Measurements from ENCODE around the gene ATP6V1F. TPM values are rescaled to one million over a fixed set of nuclear protein-coding genes. Genes with fewer than 3 reads are reported as not detected.

Gene ATP6V1F
- total RNA-seq, 1 experiment from 2014 or later: 169 TPM

- Histone ChIP-seq H3K9me3 (ENCODE audit: insufficient read depth, low read depth) (no peaks in the 10 kb centered on the region), H3K4me1 (replicated peaks; ENCODE audit: insufficient read depth) (peaks cover 38% of the 10 kb centered on the region), H3K36me3 (ENCODE audit: low read depth) (no peaks in the 10 kb centered on the region), H3K27ac (no peak overlapping the region), H2AFZ (no peak overlapping the region), H3F3A (ENCODE audit: insufficient read depth, low read depth) (peaks cover 34% of the 10 kb centered on the region), H3K9me2 (ENCODE audit: insufficient read depth) (no peaks in the 10 kb centered on the region), H4K20me1 (ENCODE audit: insufficient read depth) (no peaks in the 10 kb centered on the region), H3K4me3 (no peak overlapping the region), H3K27me3 (ENCODE audit: insufficient read depth, low read depth) (no peaks in the 10 kb centered on the region), H3K79me2 (ENCODE audit: low read depth) (no peaks in the 10 kb centered on the region), H3K4me2 (no peak overlapping the region)
- ChIA-PET POLR2A (ENCODE audit: unreplicated experiment) (no interaction called here), CTCF (interaction anchor here (0.6 kb wide), 1 partner anchor 493 kb away, joined by 11 read pairs; no protein-coding TSS in a partner anchor)
- peak in 1 of 2 experiments; percentile 41 for DNase-seq
- intact Hi-C loops (cut with micrococcal nuclease; ENCODE audit: unreplicated experiment): no loop called here
- TF ChIP-seq CTCF (conservative IDR thresholded peaks at IDR 0.05): no peak
- no TSS peak for BruUV-seq (replicated peaks)
Observed at GRCh38 chr7:128871050-128871449, 8.4 kb downstream of the ATP6V1F start.

DNA sequence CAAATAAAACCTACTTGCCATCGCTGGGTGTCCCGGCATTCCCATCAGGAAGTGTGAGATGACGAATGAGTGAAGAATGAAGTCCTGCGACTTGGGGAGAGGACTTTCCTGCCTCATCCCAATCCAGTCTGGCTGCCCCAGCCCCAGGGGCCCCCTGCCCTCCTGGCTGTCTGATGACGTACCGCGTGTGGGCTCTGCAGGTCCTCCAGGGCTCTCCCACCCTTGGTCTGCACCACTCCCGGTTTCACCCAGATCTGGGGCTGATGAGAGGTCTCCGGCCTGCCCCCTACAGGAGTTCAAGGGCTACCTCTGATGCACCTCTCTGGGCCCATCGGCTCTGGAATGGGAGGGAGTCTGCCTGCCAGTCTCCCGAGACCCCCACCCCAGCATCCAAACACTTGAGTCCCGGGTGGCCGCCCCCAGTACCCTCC lies 9.8 kb downstream of the ATP6V1F start:
- Histone ChIP-seq H3K27ac (no peak overlapping the region), H3K4me1 (replicated peaks; ENCODE audit: insufficient read depth) (peaks cover 38% of the 10 kb centered on the region), H3K79me2 (ENCODE audit: low read depth) (no peaks in the 10 kb centered on the region), H3K9me2 (ENCODE audit: insufficient read depth) (no peaks in the 10 kb centered on the region), H3K4me3 (no peak overlapping the region), H3K27me3 (ENCODE audit: insufficient read depth, low read depth) (no peaks in the 10 kb centered on the region), H2AFZ (no peak overlapping the region), H3K4me2 (peak overlapping the region; percentile 48), H3K36me3 (ENCODE audit: low read depth) (no peaks in the 10 kb centered on the region), H4K20me1 (ENCODE audit: insufficient read depth) (no peaks in the 10 kb centered on the region), H3K9me3 (ENCODE audit: insufficient read depth, low read depth) (no peaks in the 10 kb centered on the region), H3F3A (ENCODE audit: insufficient read depth, low read depth) (peaks cover 28% of the 10 kb centered on the region)
- CTCF ChIA-PET: interaction anchor here (0.6 kb wide), 2 partner anchors 32 to 418 kb away, joined by 3 to 5 read pairs; no protein-coding TSS in a partner anchor
- POLR2A ChIA-PET (ENCODE audit: unreplicated experiment): interaction anchor here (0.6 kb wide), 1 partner anchor 44 kb away, joined by 4 read pairs; no protein-coding TSS in a partner anchor
- DNase-seq: peak; percentile 52 to 72
- TF ChIP-seq CTCF (conservative IDR thresholded peaks at IDR 0.05): peak; percentile 44; the same call in 1 of the 2 replicates
- TF ChIP-seq EZH2 (IDR thresholded peaks at IDR 0.05; ENCODE audit: low read depth): no peak
- no TSS peak for BruUV-seq (replicated peaks)
- intact Hi-C loops (cut with micrococcal nuclease; ENCODE audit: unreplicated experiment): no loop called here

GRCh38 chr7:128873234-128873633 lies 10.6 kb downstream of the ATP6V1F start:
- Histone ChIP-seq H3K27ac (no peak overlapping the region), H4K20me1 (ENCODE audit: insufficient read depth) (no peaks in the 10 kb centered on the region), H3F3A (ENCODE audit: insufficient read depth, low read depth) (peaks cover 22% of the 10 kb centered on the region), H2AFZ (no peak overlapping the region), H3K79me2 (ENCODE audit: low read depth) (no peaks in the 10 kb centered on the region), H3K4me1 (replicated peaks; ENCODE audit: insufficient read depth) (peaks cover 36% of the 10 kb centered on the region), H3K9me3 (ENCODE audit: insufficient read depth, low read depth) (no peaks in the 10 kb centered on the region), H3K9me2 (ENCODE audit: insufficient read depth) (no peaks in the 10 kb centered on the region), H3K36me3 (ENCODE audit: low read depth) (no peaks in the 10 kb centered on the region), H3K4me2 (no peak overlapping the region), H3K27me3 (ENCODE audit: insufficient read depth, low read depth) (no peaks in the 10 kb centered on the region), H3K4me3 (no peak overlapping the region)
- BruUV-seq (replicated peaks): no TSS peak
- TF ChIP-seq EZH2 (IDR thresholded peaks at IDR 0.05; ENCODE audit: low read depth) (no peak), CTCF (conservative IDR thresholded peaks at IDR 0.05) (no peak)
- ChIA-PET CTCF (interaction anchor here (0.6 kb wide), 2 partner anchors 13 to 33 kb away, joined by 5 to 8 read pairs; no protein-coding TSS in a partner anchor), POLR2A (ENCODE audit: unreplicated experiment) (interaction anchor here (0.6 kb wide), 1 partner anchor 45 kb away, joined by 4 read pairs; no protein-coding TSS in a partner anchor)
- DNase-seq: no peak
- intact Hi-C loops (cut with micrococcal nuclease; ENCODE audit: unreplicated experiment): no loop called here

Data from PC-9 (cell line).